DMS153 (cell line): ENCODE measurements around the gene VTA1.

Experiments
- DNase-seq: peaks from one replicate; lab custom pipeline; 2025; lab: John Stamatoyannopoulos, UW

Gene VTA1

GRCh38 chr6:142266060-142266459 is 119.0 kb downstream of the VTA1 start:
- DNase-seq: no peak

GRCh38 chr6:142271476-142271875 is 124.4 kb downstream of the VTA1 start:
- DNase-seq: no peak
